Osteoblast (primary cell): ENCODE results near the gene DIP2A. TPM values are rescaled to one million over a fixed set of nuclear protein-coding genes. Genes with fewer than 3 reads are reported as not detected.

ENCODE experiments used
- DNase-seq: peaks from one replicate; pipeline ENCODE4 v3.0.0; 2011; ENCODE audit warnings: low spot score, mixed read lengths; ENCODE audit not compliant: insufficient read length; ENCODE audit errors: missing footprints
- H2AFZ ChIP-seq: 2 replicates; pipeline ENCODE4 v1.6.0; 2011; ENCODE audit warnings: mild to moderate bottlenecking, low read length
- H3K27ac ChIP-seq: 2 replicates; pipeline ENCODE4 v1.5.1; 2011; ENCODE audit warnings: mild to moderate bottlenecking, low read depth, low read length, moderate library complexity
- H3K27me3 ChIP-seq: 2 replicates; pipeline ENCODE4 v1.6.0; 2012; ENCODE audit warnings: mild to moderate bottlenecking, control low read depth, inconsistent platforms, low read length, moderate library complexity; ENCODE audit not compliant: insufficient read depth
- H3K36me3 ChIP-seq: 2 replicates; pipeline ENCODE4 v1.5.1; 2011; ENCODE audit warnings: mild to moderate bottlenecking, low read length, control low read depth, moderate library complexity; ENCODE audit not compliant: insufficient read depth
- H3K4me1 ChIP-seq: 2 replicates; pipeline ENCODE4 v1.5.1; 2011; ENCODE audit warnings: mild to moderate bottlenecking, low read length, control low read depth, moderate library complexity; ENCODE audit not compliant: insufficient read depth
- H3K4me2 ChIP-seq: 2 replicates; pipeline ENCODE4 v1.6.0; 2011; ENCODE audit warnings: mild to moderate bottlenecking, low read length; ENCODE audit not compliant: insufficient read depth
- H3K4me3 ChIP-seq: fragments of 200-600 bp; sonication (generic); 3 replicates; pipeline ENCODE4 v1.5.1; 2012; ENCODE audit warnings: mild to moderate bottlenecking, low read length, inconsistent platforms; ENCODE audit not compliant: insufficient read depth
- H3K79me2 ChIP-seq: 2 replicates; pipeline ENCODE4 v1.6.0; 2012; ENCODE audit warnings: mild to moderate bottlenecking, low read length, control low read depth, inconsistent platforms; ENCODE audit not compliant: insufficient read depth
- H3K9me3 ChIP-seq: 2 replicates; pipeline ENCODE4 v1.5.1; 2011; ENCODE audit warnings: low read depth, low read length, control low read depth
- H4K20me1 ChIP-seq: 2 replicates; pipeline ENCODE4 v1.6.0; 2012; ENCODE audit warnings: mild to moderate bottlenecking, low read length, control low read depth; ENCODE audit not compliant: insufficient read depth
- total RNA-seq: library from RNA; depleted of rRNA; stranded (reverse); fragments of >200 nt; gene quantifications from 2 replicates; pipeline ENCODE4 v1.2.3, GENCODE V29; 2012
- TF ChIP-seq, protein P1 (sequence below): IDR thresholded peaks from 2 replicates; pipeline ENCODE4 v1.5.1; 2011; ENCODE audit warnings: mild to moderate bottlenecking, low read depth, low read length, moderate library complexity; ENCODE audit errors: extremely low read depth

The DIP2A gene
- total RNA-seq, 1 donor, result 22.8 TPM

- no peak for DNase-seq
- Histone ChIP-seq H3K36me3 (peaks cover 33% of the 10 kb centered on the region), H4K20me1 (no peaks in the 10 kb centered on the region), H3K4me1 (peaks cover 10% of the 10 kb centered on the region), H3K9me3 (no peaks in the 10 kb centered on the region), H3K27me3 (no peaks in the 10 kb centered on the region), H3K4me2 (peak overlapping the region; percentile 2), H3K4me3 (no peak overlapping the region), H3K27ac (no peak overlapping the region), H2AFZ (no peak overlapping the region), H3K79me2 (peaks cover 6% of the 10 kb centered on the region)
- TF ChIP-seq, protein P1, sequence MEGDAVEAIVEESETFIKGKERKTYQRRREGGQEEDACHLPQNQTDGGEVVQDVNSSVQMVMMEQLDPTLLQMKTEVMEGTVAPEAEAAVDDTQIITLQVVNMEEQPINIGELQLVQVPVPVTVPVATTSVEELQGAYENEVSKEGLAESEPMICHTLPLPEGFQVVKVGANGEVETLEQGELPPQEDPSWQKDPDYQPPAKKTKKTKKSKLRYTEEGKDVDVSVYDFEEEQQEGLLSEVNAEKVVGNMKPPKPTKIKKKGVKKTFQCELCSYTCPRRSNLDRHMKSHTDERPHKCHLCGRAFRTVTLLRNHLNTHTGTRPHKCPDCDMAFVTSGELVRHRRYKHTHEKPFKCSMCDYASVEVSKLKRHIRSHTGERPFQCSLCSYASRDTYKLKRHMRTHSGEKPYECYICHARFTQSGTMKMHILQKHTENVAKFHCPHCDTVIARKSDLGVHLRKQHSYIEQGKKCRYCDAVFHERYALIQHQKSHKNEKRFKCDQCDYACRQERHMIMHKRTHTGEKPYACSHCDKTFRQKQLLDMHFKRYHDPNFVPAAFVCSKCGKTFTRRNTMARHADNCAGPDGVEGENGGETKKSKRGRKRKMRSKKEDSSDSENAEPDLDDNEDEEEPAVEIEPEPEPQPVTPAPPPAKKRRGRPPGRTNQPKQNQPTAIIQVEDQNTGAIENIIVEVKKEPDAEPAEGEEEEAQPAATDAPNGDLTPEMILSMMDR, result no peak
These were observed 41.7 kb downstream of the DIP2A start for GRCh38 chr21:46500224-46500861.

GRCh38 chr21:46503922-46504550, 45.3 kb downstream of the DIP2A start:
- Histone ChIP-seq H3K4me1 (peaks cover 10% of the 10 kb centered on the region), H3K4me2 (no peak overlapping the region), H3K27me3 (no peaks in the 10 kb centered on the region), H3K4me3 (no peak overlapping the region), H3K9me3 (no peaks in the 10 kb centered on the region), H3K79me2 (peaks cover 3% of the 10 kb centered on the region), H3K36me3 (peaks cover 28% of the 10 kb centered on the region), H4K20me1 (no peaks in the 10 kb centered on the region), H2AFZ (no peak overlapping the region), H3K27ac (no peak overlapping the region)
- DNase-seq, result no peak
- TF ChIP-seq, protein P1, result no peak

- H4K20me1 ChIP-seq, result no peaks in the 10 kb centered on the region
- peaks cover 28% of the 10 kb centered on the region for H3K36me3 ChIP-seq
- TF ChIP-seq, protein P1, result no peak
- H3K27me3 ChIP-seq, result no peaks in the 10 kb centered on the region
- no peak overlapping the region for H3K27ac ChIP-seq
- DNase-seq, result no peak
- H3K9me3 ChIP-seq, result no peaks in the 10 kb centered on the region
- no peak overlapping the region for H2AFZ ChIP-seq
- no peak overlapping the region for H3K4me3 ChIP-seq
- peaks cover 2% of the 10 kb centered on the region for H3K79me2 ChIP-seq
- peaks cover 10% of the 10 kb centered on the region for H3K4me1 ChIP-seq
- no peak overlapping the region for H3K4me2 ChIP-seq
These were observed 46.0 kb downstream of the DIP2A start for GRCh38 chr21:46504666-46505065.

- TF ChIP-seq, protein P1, result no peak
- Histone ChIP-seq H3K4me2 (no peak overlapping the region), H3K4me3 (no peak overlapping the region), H2AFZ (no peak overlapping the region), H3K27ac (no peak overlapping the region), H3K4me1 (peaks cover 4% of the 10 kb centered on the region), H3K36me3 (peaks cover 50% of the 10 kb centered on the region), H3K27me3 (no peaks in the 10 kb centered on the region), H4K20me1 (no peaks in the 10 kb centered on the region), H3K79me2 (no peaks in the 10 kb centered on the region), H3K9me3 (no peaks in the 10 kb centered on the region)
- no peak for DNase-seq
These were observed 48.9 kb downstream of the DIP2A start for GRCh38 chr21:46507562-46507961.
